Psoas muscle (tissue), 8 donors: Measurements from ENCODE around the gene IDH3G. TPM values are rescaled to one million over a fixed set of nuclear protein-coding genes. Genes with fewer than 3 reads are reported as not detected.

ENCODE experiments used
- ATAC-seq, 4 donors: fragments of 200-7000 bp; cut with Tn5 transposase; one replicate each; pipeline ENCODE4 v1.9.1; 2020; ENCODE audit warnings: moderate library complexity in 3 of 4, mild to moderate bottlenecking in 2 of 4
- DNase-seq, 2 donors: peaks; one replicate each; pipeline ENCODE4 v3.0.0-alpha.2; 2020
- H3K27ac ChIP-seq: fragments of 200-600 bp; one replicate; pipeline ENCODE4 v1.8.0; 2022
- H3K27me3 ChIP-seq, 3 donors: fragments of 200-600 bp in 1 of 3; one replicate each; pipeline versions ENCODE4 v1.6.1 to v1.8.0; 2013 to 2022; ENCODE audit warnings: low read length in 2 of 3, mild to moderate bottlenecking in 2 of 3, moderate library complexity in 1 of 3; ENCODE audit not compliant: insufficient read depth in 3 of 3
- H3K36me3 ChIP-seq, 2 donors: fragments of 200-600 bp in 1 of 2; one replicate each; pipeline versions ENCODE4 v1.6.1 to v1.8.0; 2013 to 2022; ENCODE audit warnings: low read depth in 1 of 2, mild to moderate bottlenecking in 1 of 2, moderate library complexity in 1 of 2; ENCODE audit not compliant: insufficient read depth in 1 of 2
- H3K4me1 ChIP-seq: fragments of 200-600 bp; one replicate; pipeline ENCODE4 v1.8.0; 2022
- H3K4me3 ChIP-seq: fragments of 200-600 bp; one replicate; pipeline ENCODE4 v1.8.0; 2022; ENCODE audit warnings: mild to moderate bottlenecking
- H3K9me3 ChIP-seq: fragments of 200-600 bp; one replicate; pipeline ENCODE4 v1.8.0; 2022
- CTCF ChIP-seq: fragments of 200-600 bp; IDR thresholded peaks from one replicate; pipeline ENCODE4 v1.8.0; 2022; ENCODE audit warnings: antibody characterized with exemption
- WGBS, 3 donors: extraction: QIAGEN DNeasy Blood & Tissue Kit; methylation state at CpG; one replicate each; pipeline versions ENCODE4 v1.1.6 to v1.1.7; 2013; 5-methylcytosine and 5-hydroxymethylcytosine counted together
- intact Hi-C, 2 donors: fragments of 100-400 bp; cut with DNase I; formaldehyde crosslinking; loops; one replicate each; pipeline versions ENCODE4 v1.11.0 to v1.14.2; 2022
- polyA plus RNA-seq, 3 donors: library from polyadenylated mRNA; stranded (reverse); fragments of 200-250 nt; gene quantifications; one replicate each; pipeline ENCODE4 v1.2.3, GENCODE V29; 2013
- total RNA-seq, 4 donors: library from RNA; stranded (reverse); fragmentation: NEBNext Ultra II Directional in 2 of 4; extraction: Animal tissue kit (Norgen Biotek cat#: 25700) in 2 of 4; gene quantifications; one replicate each; pipeline versions ENCODE4 v1.2.1 to v1.2.4, GENCODE V29; 2021 to 2023
- donor health status: healthy with polysubstance abuse.
- donor health status: DM: no; HTN: no; CAD: no; lungs with moderate emphysema.
- donor health status: Bipolar disorder and iron deficiency.
- donor health status: healthy.
- donor health status: DM: yes; HTN: yes; CAD: no.
- donor health status: DM: no; HTN: no; CAD: no.
- donor health status: DM: no; HTN: no; CAD: no.
- donor health status: DM: yes; HTN: yes; CAD: no.

IDH3G gene
- total and polyA plus RNA-seq, 7 donors: 25.0 to 56.9 (median 50.5) TPM

- peaks cover 13% of the 10 kb centered on the region for H3K4me1 ChIP-seq
- DNase-seq: no peak
- H3K36me3 ChIP-seq: peaks cover 4 to 24% of the 10 kb centered on the region in 2 donors
- peak overlapping the region; percentile 91 for H3K27ac ChIP-seq
- no peaks in the 10 kb centered on the region for H3K27me3 ChIP-seq
- H3K9me3 ChIP-seq: no peaks in the 10 kb centered on the region
- ATAC-seq: peak in 2 of 4 donors; percentile 11
- intact Hi-C loops: no loop called here
- WGBS, 3 donors: 3 to 42% (median 7%) methylated on average over 7 of the region's 7 CpGs
- TF ChIP-seq CTCF: no peak
- peak overlapping the region; percentile 78 for H3K4me3 ChIP-seq
These were observed 884 bp downstream of the IDH3G start for GRCh38 chrX:153793291-153793690.

DNA sequence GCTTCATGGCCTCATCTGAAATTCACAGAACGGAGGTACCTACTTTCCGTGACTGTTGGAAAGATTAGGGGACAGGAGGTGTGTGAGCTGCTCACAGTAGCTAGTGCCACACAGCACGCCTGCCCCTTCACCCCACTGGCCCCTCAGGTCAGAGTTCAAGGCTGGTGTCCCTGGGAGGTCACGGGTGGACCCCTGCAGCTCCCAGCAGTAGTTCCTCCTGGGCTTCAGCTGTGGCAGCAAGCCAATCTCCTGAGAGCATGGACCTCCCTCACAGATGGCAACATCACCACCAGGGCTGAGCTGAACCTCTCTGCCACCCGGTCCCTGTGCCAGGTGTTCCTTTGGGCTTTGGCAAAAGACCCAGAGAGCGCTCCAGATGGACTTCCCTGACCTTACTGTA, 1.8 kb downstream of the IDH3G start:
- no peaks in the 10 kb centered on the region for H3K27me3 ChIP-seq
- peaks cover 13% of the 10 kb centered on the region for H3K4me1 ChIP-seq
- no peak for TF ChIP-seq CTCF
- intact Hi-C loops: no loop called here
- H3K4me3 ChIP-seq: peak overlapping the region; percentile 78
- H3K9me3 ChIP-seq: no peaks in the 10 kb centered on the region
- DNase-seq (no peak), ATAC-seq (no peak)
- H3K36me3 ChIP-seq: peaks cover 4 to 23% of the 10 kb centered on the region in 2 donors
- 71 to 78% (median 71%) methylated on average over 6 of the region's 6 CpGs for WGBS, 3 donors
- H3K27ac ChIP-seq: no peak overlapping the region

DNA sequence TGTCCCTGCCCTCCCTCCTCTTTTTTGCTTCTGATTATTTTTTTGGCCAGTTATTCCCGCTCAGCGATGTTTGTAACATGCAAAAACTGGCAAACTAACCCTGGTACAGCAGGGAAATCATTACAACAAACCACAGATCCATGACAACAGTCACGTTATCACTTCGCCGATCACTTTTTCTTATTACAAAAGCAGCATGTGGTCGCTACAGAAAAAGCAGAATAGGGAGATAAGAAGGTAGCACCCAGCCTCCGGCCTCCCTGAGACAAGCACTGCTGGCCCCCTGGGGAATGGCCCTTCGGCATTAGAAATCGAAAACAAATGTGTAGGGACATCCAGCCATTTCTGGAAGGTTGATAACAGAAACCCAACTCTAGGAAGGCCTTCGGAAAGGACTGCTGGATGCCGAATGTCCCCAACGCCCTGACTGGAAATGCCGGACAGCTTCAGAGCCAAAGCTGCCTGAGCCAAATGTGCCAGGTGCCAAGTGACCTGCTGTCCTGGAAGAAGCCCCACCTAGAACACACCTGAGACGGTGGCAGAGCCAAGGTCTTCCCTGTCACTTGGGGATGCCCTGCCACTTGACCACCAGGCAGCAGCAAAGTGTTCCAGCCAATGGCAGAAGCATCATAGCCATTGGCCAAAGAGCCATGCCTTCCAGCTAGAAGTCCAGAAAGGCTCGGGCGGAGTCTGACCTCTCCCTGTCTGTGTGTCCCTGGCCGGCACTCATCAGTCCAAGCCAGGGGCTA, 2.9 kb downstream of the IDH3G start:
- Histone ChIP-seq H3K4me1 (peaks cover 13% of the 10 kb centered on the region), H3K9me3 (no peaks in the 10 kb centered on the region), H3K27me3 (no peaks in the 10 kb centered on the region), H3K36me3 (peaks cover 0 to 29% of the 10 kb centered on the region in 2 donors), H3K27ac (no peak overlapping the region), H3K4me3 (no peak overlapping the region)
- intact Hi-C loops: no loop called here
- no peak for TF ChIP-seq CTCF
- DNase-seq (no peak), ATAC-seq (no peak)
- WGBS, 3 donors: 54 to 81% (median 67%) methylated on average over 14 to 17 of the region's 17 CpGs

GRCh38 chrX:153789654-153790053, 4.5 kb downstream of the IDH3G start:
- Histone ChIP-seq H3K4me3 (no peak overlapping the region), H3K27me3 (no peaks in the 10 kb centered on the region), H3K27ac (no peak overlapping the region), H3K36me3 (peaks cover 0 to 41% of the 10 kb centered on the region in 2 donors), H3K9me3 (no peaks in the 10 kb centered on the region), H3K4me1 (peaks cover 8% of the 10 kb centered on the region)
- no peak for TF ChIP-seq CTCF
- WGBS, 3 donors: 87 to 99% (median 94%) methylated on average over 10 to 12 of the region's 12 CpGs
- ATAC-seq (no peak), DNase-seq (no peak)
- intact Hi-C loops: no loop called here

- H3K27ac ChIP-seq: no peak overlapping the region
- 30 to 62% (median 54%) methylated on average over 13 to 15 of the region's 15 CpGs for WGBS, 3 donors
- TF ChIP-seq CTCF: no peak
- no peaks in the 10 kb centered on the region for H3K27me3 ChIP-seq
- H3K4me3 ChIP-seq: no peak overlapping the region
- ATAC-seq: no peak
- DNase-seq: no peak
- peaks cover 2 to 46% of the 10 kb centered on the region in 2 donors for H3K36me3 ChIP-seq
- H3K4me1 ChIP-seq: no peaks in the 10 kb centered on the region
- no peaks in the 10 kb centered on the region for H3K9me3 ChIP-seq
- intact Hi-C loops: no loop called here
These were observed 7.5 kb downstream of the IDH3G start for GRCh38 chrX:153786669-153787068.
